Lung (tissue), 12 donors: ENCODE measurements around the gene ARHGAP42. TPM values are rescaled to one million over a fixed set of nuclear protein-coding genes. Genes with fewer than 3 reads are reported as not detected.
A peak's percentile ranks its signal among the peaks of the same experiment; 100 is the strongest.

Source experiments
- ATAC-seq: fragments of 200-7000 bp; cut with Tn5 transposase; one replicate; pipeline ENCODE4 v1.9.1; 2020; ENCODE audit warnings: moderate number of reproducible peaks; ENCODE audit not compliant: insufficient read depth, low FRiP score
- DNase-seq, 3 donors: peaks; one replicate each; pipeline ENCODE4 v3.0.0-alpha.2; 2013 to 2017
- H3K27ac ChIP-seq, 2 donors: one replicate each; pipeline ENCODE4 v1.5.1; 2013; ENCODE audit warnings: mild to moderate bottlenecking in 2 of 2, moderate library complexity in 2 of 2, control low read depth in 1 of 2, inconsistent platforms in 1 of 2, low read depth in 1 of 2, low read length in 1 of 2
- H3K27me3 ChIP-seq, 3 donors: one replicate each; pipeline ENCODE4 v1.5.1; 2013; ENCODE audit warnings: low read length in 2 of 3; ENCODE audit not compliant: control insufficient read depth in 3 of 3, insufficient read depth in 3 of 3
- H3K36me3 ChIP-seq, 4 donors: one replicate each; pipeline ENCODE4 v1.5.1; 2013; ENCODE audit warnings: low read length in 4 of 4, mild to moderate bottlenecking in 1 of 4, moderate library complexity in 1 of 4; ENCODE audit not compliant: control insufficient read depth in 4 of 4, insufficient read depth in 4 of 4
- H3K4me1 ChIP-seq, 5 donors: one replicate each; pipeline ENCODE4 v1.5.1; 2013; ENCODE audit warnings: low read length in 5 of 5, mild to moderate bottlenecking in 2 of 5, moderate library complexity in 1 of 5; ENCODE audit not compliant: control insufficient read depth in 5 of 5, insufficient read depth in 5 of 5
- H3K4me3 ChIP-seq: one replicate; pipeline ENCODE4 v1.5.1; 2013; ENCODE audit warnings: mild to moderate bottlenecking, control low read depth, moderate library complexity
- H3K9ac ChIP-seq, 2 donors: one replicate each; pipeline ENCODE4 v1.5.1; 2013; ENCODE audit warnings: low read length in 2 of 2, control low read depth in 1 of 2; ENCODE audit not compliant: insufficient read depth in 1 of 2
- H3K9me3 ChIP-seq, 4 donors: one replicate each; pipeline ENCODE4 v1.5.1; 2013; ENCODE audit warnings: low read length in 3 of 4, mild to moderate bottlenecking in 1 of 4, moderate library complexity in 1 of 4; ENCODE audit not compliant: control insufficient read depth in 4 of 4, insufficient read depth in 3 of 4
- WGBS, 2 donors: extraction: QIAGEN DNeasy Blood & Tissue Kit; methylation state at CpG; one replicate each; pipeline ENCODE4 v1.1.7; 2013; 5-methylcytosine and 5-hydroxymethylcytosine counted together
- polyA plus RNA-seq, 2 donors: library from polyadenylated mRNA; stranded (reverse); fragments of 200-250 nt; gene quantifications; one replicate each; pipeline ENCODE4 v1.2.1, GENCODE V29; 2013
- total RNA-seq, 2 donors: library from RNA; depleted of rRNA in 1 of 2; stranded (reverse); fragments of >200 nt in 1 of 2; gene quantifications; one replicate each; pipeline ENCODE4 v1.2.1, GENCODE V29; 2014 to 2021
- TF ChIP-seq, protein P1 (sequence below): IDR thresholded peaks from 2 replicates; pipeline ENCODE4 v1.5.1; 2012; ENCODE audit warnings: mild to moderate bottlenecking; ENCODE audit errors: control extremely low read depth, extremely low read depth
- donor health status: control.
- donor health status: control.
- donor health status: Bipolar disorder and iron deficiency.
- donor health status: healthy.
- donor health status: DM: yes; HTN: yes; CAD: no.

The ARHGAP42 gene
- total and polyA plus RNA-seq, 4 donors, result 4.1 to 58.6 (median 10.3) TPM

DNA sequence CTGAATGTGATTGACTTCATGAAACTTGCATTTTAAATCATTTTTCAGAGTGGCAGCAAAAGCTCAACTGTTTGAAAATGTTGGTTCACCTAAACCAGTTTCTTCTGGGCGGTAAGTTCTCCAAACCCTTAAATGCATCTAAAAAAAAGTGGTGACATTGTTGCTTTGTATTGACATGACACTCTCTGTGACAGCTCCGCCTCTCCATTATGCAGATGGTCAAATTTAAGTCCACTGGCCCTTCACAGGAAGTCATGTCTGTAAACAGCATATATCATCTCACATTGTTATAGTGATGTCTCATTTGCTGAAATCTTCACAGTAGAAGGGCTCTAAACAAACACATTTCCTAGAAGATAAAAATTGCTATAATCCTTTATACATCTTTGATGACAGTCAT, 291.9 kb downstream of the ARHGAP42 start:
- no peaks in the 10 kb centered on the region for H3K4me1 ChIP-seq
- H3K27ac ChIP-seq, result no peak overlapping the region
- DNase-seq (peak in 1 of 3 donors; percentile 9), ATAC-seq (no peak)
- H3K27me3 ChIP-seq, result no peaks in the 10 kb centered on the region
- peaks cover 4 to 20% (median 14%) of the 10 kb centered on the region in 4 donors for H3K36me3 ChIP-seq
- no peak overlapping the region for H3K9ac ChIP-seq
- H3K9me3 ChIP-seq, result no peaks in the 10 kb centered on the region
- TF ChIP-seq, protein P1, sequence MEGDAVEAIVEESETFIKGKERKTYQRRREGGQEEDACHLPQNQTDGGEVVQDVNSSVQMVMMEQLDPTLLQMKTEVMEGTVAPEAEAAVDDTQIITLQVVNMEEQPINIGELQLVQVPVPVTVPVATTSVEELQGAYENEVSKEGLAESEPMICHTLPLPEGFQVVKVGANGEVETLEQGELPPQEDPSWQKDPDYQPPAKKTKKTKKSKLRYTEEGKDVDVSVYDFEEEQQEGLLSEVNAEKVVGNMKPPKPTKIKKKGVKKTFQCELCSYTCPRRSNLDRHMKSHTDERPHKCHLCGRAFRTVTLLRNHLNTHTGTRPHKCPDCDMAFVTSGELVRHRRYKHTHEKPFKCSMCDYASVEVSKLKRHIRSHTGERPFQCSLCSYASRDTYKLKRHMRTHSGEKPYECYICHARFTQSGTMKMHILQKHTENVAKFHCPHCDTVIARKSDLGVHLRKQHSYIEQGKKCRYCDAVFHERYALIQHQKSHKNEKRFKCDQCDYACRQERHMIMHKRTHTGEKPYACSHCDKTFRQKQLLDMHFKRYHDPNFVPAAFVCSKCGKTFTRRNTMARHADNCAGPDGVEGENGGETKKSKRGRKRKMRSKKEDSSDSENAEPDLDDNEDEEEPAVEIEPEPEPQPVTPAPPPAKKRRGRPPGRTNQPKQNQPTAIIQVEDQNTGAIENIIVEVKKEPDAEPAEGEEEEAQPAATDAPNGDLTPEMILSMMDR, result no peak
- no peak overlapping the region for H3K4me3 ChIP-seq
- 67 to 75% methylated on average over 2 of the region's 2 CpGs for WGBS, 2 donors

DNA sequence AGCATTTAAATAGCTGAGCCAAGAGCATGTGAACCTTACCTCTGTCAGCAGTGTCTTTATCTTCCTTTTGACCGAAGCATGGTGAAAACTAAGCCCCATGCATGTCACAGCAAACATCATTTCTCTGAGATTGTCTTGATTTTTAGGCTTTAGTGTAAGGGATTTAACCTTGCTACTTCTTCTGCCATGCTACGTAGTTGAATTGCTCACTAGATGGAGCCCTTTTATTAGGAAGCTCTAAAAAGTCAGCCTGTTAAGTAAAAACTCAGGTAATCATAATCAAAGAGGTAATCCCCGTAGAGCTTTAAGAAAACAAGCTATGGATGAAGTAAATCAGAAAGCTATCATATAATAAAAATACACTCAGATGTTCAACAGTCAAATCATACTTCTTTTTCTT, 293.1 kb downstream of the ARHGAP42 start:
- no peak overlapping the region for H3K4me3 ChIP-seq
- H3K27me3 ChIP-seq, result no peaks in the 10 kb centered on the region
- TF ChIP-seq, protein P1, result no peak
- H3K9me3 ChIP-seq, result no peaks in the 10 kb centered on the region
- no peaks in the 10 kb centered on the region for H3K4me1 ChIP-seq
- H3K36me3 ChIP-seq, result peaks cover 2 to 20% (median 14%) of the 10 kb centered on the region in 4 donors
- no peak overlapping the region for H3K9ac ChIP-seq
- H3K27ac ChIP-seq, result no peak overlapping the region
- 83 to 85% methylated on average over 3 of the region's 3 CpGs for WGBS, 2 donors
- peak in 2 of 3 donors; percentile 41 to 62 for DNase-seq
- no peak for ATAC-seq

GRCh38 chr11:100981196-100981824, 294.2 kb downstream of the ARHGAP42 start:
- Histone ChIP-seq H3K4me3 (no peak overlapping the region), H3K27ac (no peak overlapping the region), H3K9me3 (no peaks in the 10 kb centered on the region), H3K27me3 (no peaks in the 10 kb centered on the region), H3K36me3 (peaks cover 2 to 16% (median 14%) of the 10 kb centered on the region in 4 donors), H3K9ac (no peak overlapping the region), H3K4me1 (no peaks in the 10 kb centered on the region)
- TF ChIP-seq, protein P1, result no peak
- DNase-seq (no peak), ATAC-seq (no peak)
- 82% methylated on average over 1 of the region's 1 CpG for WGBS, 2 donors

- Histone ChIP-seq H3K9me3 (no peaks in the 10 kb centered on the region), H3K36me3 (peaks cover 0 to 11% (median 5%) of the 10 kb centered on the region in 4 donors), H3K9ac (no peak overlapping the region), H3K4me1 (no peaks in the 10 kb centered on the region), H3K27ac (no peak overlapping the region), H3K27me3 (no peaks in the 10 kb centered on the region), H3K4me3 (no peak overlapping the region)
- TF ChIP-seq, protein P1, result no peak
- no peak for ATAC-seq
- DNase-seq, result no peak
- WGBS, 2 donors, result 86 to 93% methylated on average over 3 of the region's 3 CpGs
These were observed 297.6 kb downstream of the ARHGAP42 start for GRCh38 chr11:100984668-100985067.
